ENCODE data around the gene UHRF1. TPM values are rescaled to one million over a fixed set of nuclear protein-coding genes. Genes with fewer than 3 reads are reported as not detected.
A peak's percentile ranks its signal among the peaks of the same experiment; 100 is the strongest.

Gene UHRF1
- total RNA-seq, 4 donors from 2014 or later = 1.7 to 7.2 (median 3.0) TPM

DNA sequence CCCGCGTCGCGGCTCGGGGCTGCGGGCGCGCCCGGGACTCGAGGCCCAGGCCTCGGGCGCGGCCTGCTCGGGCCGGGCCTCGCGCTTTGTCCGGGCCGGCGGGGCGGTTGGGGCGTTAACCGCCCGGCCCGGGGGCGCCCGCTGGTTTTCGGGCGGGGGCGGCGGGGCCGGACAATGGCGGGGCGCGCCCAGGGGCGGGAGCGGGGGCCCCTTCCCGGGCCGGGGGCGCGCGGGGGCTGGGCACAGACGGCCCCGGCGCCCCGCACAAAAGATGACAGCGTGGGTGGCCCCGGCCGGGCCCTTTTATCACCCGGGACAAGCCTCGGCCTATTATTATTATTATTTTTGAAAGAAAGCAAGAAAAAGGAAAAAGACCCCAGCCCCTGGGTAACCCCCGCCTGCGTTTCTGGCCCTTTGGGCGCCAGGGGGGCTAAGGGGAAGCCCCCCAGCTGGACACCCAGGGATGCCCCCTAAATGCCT lies 60.0 kb downstream of the UHRF1 start:
- peaks cover 0 to 56% (median 31%) of the 10 kb centered on the region in 4 donors for H3K4me1 ChIP-seq
- H3K4me3 ChIP-seq = peak overlapping the region; percentile 49 to 78 (median 68)
- H3K27me3 ChIP-seq = no peaks in the 10 kb centered on the region
- TF ChIP-seq, protein P1, sequence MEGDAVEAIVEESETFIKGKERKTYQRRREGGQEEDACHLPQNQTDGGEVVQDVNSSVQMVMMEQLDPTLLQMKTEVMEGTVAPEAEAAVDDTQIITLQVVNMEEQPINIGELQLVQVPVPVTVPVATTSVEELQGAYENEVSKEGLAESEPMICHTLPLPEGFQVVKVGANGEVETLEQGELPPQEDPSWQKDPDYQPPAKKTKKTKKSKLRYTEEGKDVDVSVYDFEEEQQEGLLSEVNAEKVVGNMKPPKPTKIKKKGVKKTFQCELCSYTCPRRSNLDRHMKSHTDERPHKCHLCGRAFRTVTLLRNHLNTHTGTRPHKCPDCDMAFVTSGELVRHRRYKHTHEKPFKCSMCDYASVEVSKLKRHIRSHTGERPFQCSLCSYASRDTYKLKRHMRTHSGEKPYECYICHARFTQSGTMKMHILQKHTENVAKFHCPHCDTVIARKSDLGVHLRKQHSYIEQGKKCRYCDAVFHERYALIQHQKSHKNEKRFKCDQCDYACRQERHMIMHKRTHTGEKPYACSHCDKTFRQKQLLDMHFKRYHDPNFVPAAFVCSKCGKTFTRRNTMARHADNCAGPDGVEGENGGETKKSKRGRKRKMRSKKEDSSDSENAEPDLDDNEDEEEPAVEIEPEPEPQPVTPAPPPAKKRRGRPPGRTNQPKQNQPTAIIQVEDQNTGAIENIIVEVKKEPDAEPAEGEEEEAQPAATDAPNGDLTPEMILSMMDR (IDR thresholded peaks at IDR 0.05) = no peak
- TF ChIP-seq EP300 (IDR thresholded peaks at IDR 0.05) = no peak
- TF ChIP-seq POLR2A (IDR thresholded peaks at IDR 0.05) = no peak
- H3K27ac ChIP-seq = peak overlapping the region; percentile 60 to 84 (median 73)
- no peak for DNase-seq (ENCODE audit: low spot score in 2 of 2)
- no peaks in the 10 kb centered on the region for H3K36me3 ChIP-seq
- WGBS, 2 donors = 0 to 2% methylated on average over 26 to 28 of the region's 54 CpGs
- H3K9me3 ChIP-seq = no peaks in the 10 kb centered on the region

GRCh38 chr19:4969772-4970531 lies 60.7 kb downstream of the UHRF1 start:
- DNase-seq (ENCODE audit: low spot score in 2 of 2) = no peak
- WGBS, 2 donors = 4% methylated on average over 17 to 22 of the region's 25 CpGs
- TF ChIP-seq EP300 (IDR thresholded peaks at IDR 0.05) (peak in 1 of 2 donors; percentile 24), POLR2A (IDR thresholded peaks at IDR 0.05) (no peak)
- TF ChIP-seq, protein P1 (IDR thresholded peaks at IDR 0.05) = no peak
- Histone ChIP-seq H3K4me1 (peaks cover 0 to 62% (median 34%) of the 10 kb centered on the region in 4 donors), H3K9me3 (no peaks in the 10 kb centered on the region), H3K36me3 (no peaks in the 10 kb centered on the region), H3K27ac (peak overlapping the region; percentile 60 to 84 (median 73)), H3K27me3 (no peaks in the 10 kb centered on the region), H3K4me3 (peak overlapping the region; percentile 49 to 78 (median 68))

- 11 to 13% methylated on average over 26 to 31 of the region's 31 CpGs for WGBS, 2 donors
- H3K27ac ChIP-seq = peak overlapping the region; percentile 39 to 84 (median 73)
- DNase-seq (ENCODE audit: low spot score in 2 of 2) = no peak
- H3K4me3 ChIP-seq = peak overlapping the region; percentile 49 to 78 (median 68)
- no peaks in the 10 kb centered on the region for H3K9me3 ChIP-seq
- H3K36me3 ChIP-seq = no peaks in the 10 kb centered on the region
- H3K27me3 ChIP-seq = no peaks in the 10 kb centered on the region
- H3K4me1 ChIP-seq = peaks cover 0 to 70% (median 42%) of the 10 kb centered on the region in 4 donors
- TF ChIP-seq, protein P1 (IDR thresholded peaks at IDR 0.05) = no peak
- TF ChIP-seq EP300 (IDR thresholded peaks at IDR 0.05) (no peak), POLR2A (IDR thresholded peaks at IDR 0.05) (no peak)
Measured at GRCh38 chr19:4970558-4971423, 61.5 kb downstream of the UHRF1 start.

- peaks cover 0 to 76% (median 48%) of the 10 kb centered on the region in 4 donors for H3K4me1 ChIP-seq
- no peaks in the 10 kb centered on the region for H3K36me3 ChIP-seq
- H3K27me3 ChIP-seq = no peaks in the 10 kb centered on the region
- peak overlapping the region in 3 of 4 donors; percentile 7 to 78 (median 72) for H3K4me3 ChIP-seq
- no peaks in the 10 kb centered on the region for H3K9me3 ChIP-seq
- H3K27ac ChIP-seq = peak overlapping the region in 2 of 4 donors; percentile 18 to 84
- no peak for DNase-seq (ENCODE audit: low spot score in 2 of 2)
- 36 to 38% methylated on average over 10 of the region's 10 CpGs for WGBS, 2 donors
- TF ChIP-seq EP300 (IDR thresholded peaks at IDR 0.05) = no peak
- no peak for TF ChIP-seq POLR2A (IDR thresholded peaks at IDR 0.05)
- TF ChIP-seq, protein P1 (IDR thresholded peaks at IDR 0.05) = no peak
Measured at GRCh38 chr19:4971424-4971793, 62.1 kb downstream of the UHRF1 start.
